ENCODE measurements around the gene PPBP.

PPBP gene

GRCh38 chr4:73947239-73947985 lies 40.6 kb downstream of the PPBP start:
- no peak for DNase-seq

- no peak for DNase-seq
Measured at GRCh38 chr4:73945674-73946449, 42.1 kb downstream of the PPBP start.

- no peak for DNase-seq
Measured at GRCh38 chr4:73945140-73945539, 42.9 kb downstream of the PPBP start.

- DNase-seq = no peak
Measured at GRCh38 chr4:73944061-73944875, 43.7 kb downstream of the PPBP start.

GRCh38 chr4:73943555-73943954 lies 44.4 kb downstream of the PPBP start:
- DNase-seq = no peak

DNA sequence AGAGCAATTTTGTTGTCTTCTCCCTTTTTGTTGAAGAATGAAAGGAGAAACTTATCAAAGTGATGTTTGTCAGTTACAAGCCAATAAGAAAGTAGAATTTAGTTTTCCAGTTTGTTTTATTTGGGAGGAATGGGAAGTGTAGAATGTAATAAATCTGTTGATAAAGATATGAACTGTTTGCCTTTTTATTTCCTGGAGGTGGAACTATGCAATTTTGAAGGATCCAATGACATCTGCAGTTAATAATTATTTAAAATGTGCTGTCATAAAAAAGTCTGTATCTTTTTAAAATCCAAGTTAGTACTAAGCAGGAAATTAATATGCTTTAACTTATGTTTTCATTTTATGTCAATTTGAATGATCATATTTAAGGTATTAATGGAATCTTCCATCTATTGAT lies 51.0 kb downstream of the PPBP start:
- DNase-seq = no peak

All from NCI-H524 treated with DMSO at 0.1 percent for 48 hours (cell line).